Mesothelial cell of epicardium (in vitro differentiated cells): ENCODE results near the gene METTL16. TPM values are rescaled to one million over a fixed set of nuclear protein-coding genes. Genes with fewer than 3 reads are reported as not detected.

Source experiments
- DNase-seq, 2 experiments: peaks; one replicate each; pipeline ENCODE4 v3.0.0; 2021; ENCODE audit warnings: low spot score in 2 of 2; ENCODE audit not compliant: unreplicated experiment in 2 of 2
- H3K27ac Mint-ChIP-seq: 2 replicates; pipeline ENCODE4 v1.8.0; 2021; ENCODE audit warnings: mixed read lengths
- H3K27me3 Mint-ChIP-seq: 2 replicates; pipeline ENCODE4 v1.8.0; 2021; ENCODE audit warnings: low read depth, mixed read lengths
- H3K36me3 Mint-ChIP-seq: 2 replicates; pipeline ENCODE4 v1.8.0; 2021; ENCODE audit warnings: mixed read lengths
- H3K4me1 Mint-ChIP-seq: 2 replicates; pipeline ENCODE4 v1.8.0; 2021; ENCODE audit warnings: mixed read lengths
- H3K4me3 Mint-ChIP-seq: 2 replicates; pipeline ENCODE4 v1.8.0; 2021; ENCODE audit warnings: mild to moderate bottlenecking, moderate library complexity, mixed read lengths
- H3K9me3 Mint-ChIP-seq: 2 replicates; pipeline ENCODE4 v1.8.0; 2021; ENCODE audit warnings: mixed read lengths
- total RNA-seq: library from RNA; stranded (reverse); gene quantifications from 3 replicates; pipeline ENCODE4 v1.2.1, GENCODE V29; 2021
- TF ChIP-seq, protein P1 (sequence below): fragments of 200-600 bp; sonication (generic); IDR thresholded peaks from one replicate; pipeline ENCODE4 v1.5.0; 2021; ENCODE audit warnings: antibody characterized with exemption; ENCODE audit not compliant: unreplicated experiment

Gene METTL16
- total RNA-seq, 1 donor from 2014 or later = 42.3 TPM

DNA sequence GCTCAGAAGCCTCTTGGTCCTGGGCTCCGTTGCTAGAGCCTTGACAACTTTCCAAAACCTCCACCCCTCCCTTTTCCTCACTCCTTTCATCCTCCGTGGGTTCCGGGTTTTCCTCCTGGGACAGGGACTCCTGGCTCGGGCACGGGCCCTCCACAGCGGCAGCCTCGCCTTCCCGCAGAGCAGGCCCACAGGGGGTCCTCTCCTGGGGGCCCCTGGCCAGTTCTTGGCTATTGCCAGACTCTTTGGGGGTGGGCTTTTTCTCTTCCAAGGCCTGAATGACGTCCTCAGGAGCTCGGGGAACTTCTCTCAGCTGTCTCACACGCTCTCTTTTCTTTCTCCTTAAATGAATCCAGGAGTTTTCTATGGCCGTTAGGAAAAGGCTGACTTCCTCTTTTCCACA is 91.5 kb downstream of the METTL16 start:
- Mint-ChIP-seq H3K9me3 (no peaks in the 10 kb centered on the region), H3K27me3 (no peaks in the 10 kb centered on the region), H3K4me3 (no peak overlapping the region), H3K36me3 (peaks cover 10% of the 10 kb centered on the region), H3K4me1 (peaks cover 3% of the 10 kb centered on the region), H3K27ac (no peak overlapping the region)
- TF ChIP-seq, protein P1, sequence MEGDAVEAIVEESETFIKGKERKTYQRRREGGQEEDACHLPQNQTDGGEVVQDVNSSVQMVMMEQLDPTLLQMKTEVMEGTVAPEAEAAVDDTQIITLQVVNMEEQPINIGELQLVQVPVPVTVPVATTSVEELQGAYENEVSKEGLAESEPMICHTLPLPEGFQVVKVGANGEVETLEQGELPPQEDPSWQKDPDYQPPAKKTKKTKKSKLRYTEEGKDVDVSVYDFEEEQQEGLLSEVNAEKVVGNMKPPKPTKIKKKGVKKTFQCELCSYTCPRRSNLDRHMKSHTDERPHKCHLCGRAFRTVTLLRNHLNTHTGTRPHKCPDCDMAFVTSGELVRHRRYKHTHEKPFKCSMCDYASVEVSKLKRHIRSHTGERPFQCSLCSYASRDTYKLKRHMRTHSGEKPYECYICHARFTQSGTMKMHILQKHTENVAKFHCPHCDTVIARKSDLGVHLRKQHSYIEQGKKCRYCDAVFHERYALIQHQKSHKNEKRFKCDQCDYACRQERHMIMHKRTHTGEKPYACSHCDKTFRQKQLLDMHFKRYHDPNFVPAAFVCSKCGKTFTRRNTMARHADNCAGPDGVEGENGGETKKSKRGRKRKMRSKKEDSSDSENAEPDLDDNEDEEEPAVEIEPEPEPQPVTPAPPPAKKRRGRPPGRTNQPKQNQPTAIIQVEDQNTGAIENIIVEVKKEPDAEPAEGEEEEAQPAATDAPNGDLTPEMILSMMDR = no peak
- DNase-seq = no peak

GRCh38 chr17:2419486-2419885 is 92.2 kb downstream of the METTL16 start:
- peaks cover 7% of the 10 kb centered on the region for H3K36me3 Mint-ChIP-seq
- TF ChIP-seq, protein P1 = no peak
- no peaks in the 10 kb centered on the region for H3K27me3 Mint-ChIP-seq
- peaks cover 3% of the 10 kb centered on the region for H3K4me1 Mint-ChIP-seq
- no peak overlapping the region for H3K27ac Mint-ChIP-seq
- no peak for DNase-seq
- H3K4me3 Mint-ChIP-seq = no peak overlapping the region
- H3K9me3 Mint-ChIP-seq = no peaks in the 10 kb centered on the region

DNA sequence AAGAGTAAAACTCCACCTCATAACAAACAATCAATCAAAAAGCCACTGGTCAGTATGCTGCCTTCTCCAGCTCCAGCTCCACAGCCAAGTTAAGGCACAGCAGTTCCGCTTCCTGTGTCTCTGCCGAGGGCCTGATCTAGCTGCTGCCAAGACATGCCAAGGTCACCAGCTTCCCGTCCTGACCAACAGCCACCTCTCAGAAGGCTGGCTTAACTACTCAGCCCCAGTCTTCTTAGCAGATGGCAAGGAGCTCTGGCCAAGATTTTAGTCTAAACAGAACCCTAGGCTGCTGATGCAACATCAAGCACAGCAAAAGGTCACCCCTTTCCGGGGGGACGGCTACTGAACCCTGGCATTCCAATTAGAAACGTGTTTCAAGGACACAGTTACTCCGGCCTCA is 93.1 kb downstream of the METTL16 start:
- H3K27me3 Mint-ChIP-seq = no peaks in the 10 kb centered on the region
- peaks cover 11% of the 10 kb centered on the region for H3K36me3 Mint-ChIP-seq
- H3K27ac Mint-ChIP-seq = no peak overlapping the region
- no peaks in the 10 kb centered on the region for H3K9me3 Mint-ChIP-seq
- H3K4me3 Mint-ChIP-seq = no peak overlapping the region
- H3K4me1 Mint-ChIP-seq = peaks cover 3% of the 10 kb centered on the region
- TF ChIP-seq, protein P1 = no peak
- DNase-seq = no peak

DNA sequence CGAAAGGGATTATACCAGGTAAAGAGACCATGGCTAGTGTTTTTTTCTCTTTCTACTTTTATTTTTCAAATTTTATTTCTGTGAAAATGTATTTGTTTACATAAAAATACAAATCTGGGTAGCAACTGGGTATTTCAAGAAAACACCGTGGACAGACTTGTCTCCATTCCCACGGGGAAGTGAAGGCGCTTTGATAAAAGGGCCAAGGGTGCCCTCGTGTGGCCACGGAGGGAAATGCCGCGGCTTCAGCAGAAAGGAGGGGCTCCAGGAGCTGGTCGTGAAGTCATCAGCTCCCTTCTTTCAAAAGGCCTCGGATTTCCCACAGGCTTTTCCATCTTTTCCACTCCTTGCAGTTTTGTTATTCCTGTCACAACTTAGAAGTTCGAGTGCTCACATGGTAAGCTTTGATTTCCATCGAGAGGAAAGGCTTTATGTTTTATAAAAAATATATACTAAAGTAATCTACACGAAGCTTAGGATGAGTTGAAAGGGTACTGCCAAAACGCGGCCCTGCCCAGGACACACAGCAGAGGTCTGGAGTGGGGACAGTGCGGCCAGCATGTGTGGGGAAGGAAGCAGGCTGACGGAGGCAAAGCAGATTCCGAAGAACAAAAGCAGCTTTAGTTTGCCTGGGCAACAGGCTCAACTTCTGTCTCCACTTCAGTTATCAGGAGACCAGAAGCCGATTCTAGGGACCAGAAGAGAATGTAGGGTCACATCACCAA is 95.5 kb downstream of the METTL16 start:
- peaks cover 11% of the 10 kb centered on the region for H3K36me3 Mint-ChIP-seq
- H3K4me1 Mint-ChIP-seq = no peaks in the 10 kb centered on the region
- peak; percentile 73 to 98 for DNase-seq
- no peak overlapping the region for H3K4me3 Mint-ChIP-seq
- peak overlapping the region; percentile 61 for H3K27ac Mint-ChIP-seq
- no peaks in the 10 kb centered on the region for H3K9me3 Mint-ChIP-seq
- TF ChIP-seq, protein P1 = peak; percentile 93
- H3K27me3 Mint-ChIP-seq = no peaks in the 10 kb centered on the region

DNA sequence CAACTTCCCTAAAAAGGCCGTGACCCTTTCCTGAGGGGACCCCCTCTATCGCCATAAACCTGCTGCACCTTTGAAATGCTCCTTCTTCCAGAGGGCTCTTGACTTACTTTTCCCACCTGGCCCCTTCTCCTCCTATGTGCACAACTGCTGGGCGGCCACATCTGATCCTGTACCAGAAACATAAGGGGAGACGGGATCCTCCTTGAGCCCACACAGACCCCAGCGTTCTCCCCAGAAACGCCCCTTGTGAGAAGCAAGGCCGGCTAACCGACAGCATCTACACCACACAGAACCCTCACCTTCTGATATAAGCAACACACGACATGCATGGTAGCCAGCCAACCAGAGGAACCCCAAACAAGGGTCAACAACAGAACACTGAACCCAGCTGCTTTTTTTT is 96.6 kb downstream of the METTL16 start:
- Mint-ChIP-seq H3K36me3 (peaks cover 10% of the 10 kb centered on the region), H3K9me3 (no peaks in the 10 kb centered on the region), H3K27me3 (no peaks in the 10 kb centered on the region), H3K4me1 (no peaks in the 10 kb centered on the region), H3K27ac (no peak overlapping the region), H3K4me3 (no peak overlapping the region)
- DNase-seq = no peak
- TF ChIP-seq, protein P1 = no peak
